Measurements from ENCODE around the gene CETN3. TPM values are rescaled to one million over a fixed set of nuclear protein-coding genes. Genes with fewer than 3 reads are reported as not detected.
A peak's percentile ranks its signal among the peaks of the same experiment; 100 is the strongest.

The CETN3 gene
- total RNA-seq, 3 donors from 2014 or later (not counting 1 experiment from before 2014, with no cell fraction given): 3.2 to 8.5 (median 4.0) TPM

DNA sequence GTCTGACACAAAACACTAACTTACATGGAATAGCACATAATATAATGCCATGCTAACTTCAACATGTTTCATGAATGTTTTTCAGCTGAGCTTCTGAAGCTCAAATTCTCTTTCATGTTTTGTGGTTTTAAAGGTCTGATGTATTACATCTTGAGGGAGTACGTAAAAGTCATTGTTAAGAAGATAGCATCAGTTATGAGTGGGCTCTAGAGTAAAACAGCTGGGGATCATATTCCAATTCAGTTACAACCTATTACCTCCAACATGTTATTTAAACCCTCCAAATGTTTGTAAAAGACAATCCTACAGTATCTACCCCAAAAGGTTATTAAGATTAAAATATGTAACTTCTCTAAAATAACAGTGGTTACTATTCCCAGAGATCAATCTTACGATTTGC lies 19.2 kb downstream of the CETN3 start:
- H3K9me3 Mint-ChIP-seq: no peaks in the 10 kb centered on the region
- intact Hi-C loops (cut with micrococcal nuclease): no loop called here
- H3K27ac Mint-ChIP-seq: no peak overlapping the region
- H3K36me3 Mint-ChIP-seq: no peaks in the 10 kb centered on the region
- TF ChIP-seq, protein P1, sequence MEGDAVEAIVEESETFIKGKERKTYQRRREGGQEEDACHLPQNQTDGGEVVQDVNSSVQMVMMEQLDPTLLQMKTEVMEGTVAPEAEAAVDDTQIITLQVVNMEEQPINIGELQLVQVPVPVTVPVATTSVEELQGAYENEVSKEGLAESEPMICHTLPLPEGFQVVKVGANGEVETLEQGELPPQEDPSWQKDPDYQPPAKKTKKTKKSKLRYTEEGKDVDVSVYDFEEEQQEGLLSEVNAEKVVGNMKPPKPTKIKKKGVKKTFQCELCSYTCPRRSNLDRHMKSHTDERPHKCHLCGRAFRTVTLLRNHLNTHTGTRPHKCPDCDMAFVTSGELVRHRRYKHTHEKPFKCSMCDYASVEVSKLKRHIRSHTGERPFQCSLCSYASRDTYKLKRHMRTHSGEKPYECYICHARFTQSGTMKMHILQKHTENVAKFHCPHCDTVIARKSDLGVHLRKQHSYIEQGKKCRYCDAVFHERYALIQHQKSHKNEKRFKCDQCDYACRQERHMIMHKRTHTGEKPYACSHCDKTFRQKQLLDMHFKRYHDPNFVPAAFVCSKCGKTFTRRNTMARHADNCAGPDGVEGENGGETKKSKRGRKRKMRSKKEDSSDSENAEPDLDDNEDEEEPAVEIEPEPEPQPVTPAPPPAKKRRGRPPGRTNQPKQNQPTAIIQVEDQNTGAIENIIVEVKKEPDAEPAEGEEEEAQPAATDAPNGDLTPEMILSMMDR (IDR thresholded peaks at IDR 0.05): no peak
- Histone ChIP-seq H3K4me3 (ENCODE audit: low read length) (no peak overlapping the region), H3K27ac (ENCODE audit: low read length) (no peak overlapping the region), H3K9me3 (ENCODE audit: control insufficient read depth, insufficient read depth, low read length) (no peaks in the 10 kb centered on the region), H3K27me3 (ENCODE audit: control insufficient read depth, insufficient read depth, low read length) (no peaks in the 10 kb centered on the region), H3K36me3 (ENCODE audit: control insufficient read depth, insufficient read depth, low read length) (no peaks in the 10 kb centered on the region), H3K4me1 (ENCODE audit: control insufficient read depth, insufficient read depth, low read length) (no peaks in the 10 kb centered on the region)
- H3K4me1 Mint-ChIP-seq: no peaks in the 10 kb centered on the region
- H3K27me3 Mint-ChIP-seq (ENCODE audit: low read depth in 2 of 2): no peaks in the 10 kb centered on the region
- H3K4me3 Mint-ChIP-seq: no peak overlapping the region
- no peak for DNase-seq
- WGBS (ENCODE audit: insufficient coverage): 100% methylated on average over 1 of the region's 2 CpGs
- ATAC-seq: no peak

DNA sequence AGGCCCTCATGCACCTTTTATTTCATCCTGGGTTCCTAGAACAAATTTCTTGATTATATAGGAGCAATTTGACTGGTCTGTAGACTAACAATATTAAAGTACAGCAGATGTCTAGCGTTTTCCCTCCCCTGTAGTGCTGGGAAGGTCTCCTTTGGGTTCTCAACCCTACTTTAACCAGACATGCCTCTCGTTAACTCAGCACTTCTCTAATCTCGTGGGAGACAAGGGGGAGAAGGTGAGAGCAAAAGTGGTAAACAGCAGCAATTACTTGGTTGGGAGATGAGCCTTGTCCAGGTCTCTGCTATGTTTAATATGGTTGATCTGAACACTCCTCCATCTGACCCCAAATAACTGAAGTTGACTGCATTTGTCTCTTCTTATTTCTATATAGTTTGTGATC lies 22.0 kb downstream of the CETN3 start:
- TF ChIP-seq, protein P1 (IDR thresholded peaks at IDR 0.05): no peak
- Histone ChIP-seq H3K27me3 (ENCODE audit: control insufficient read depth, insufficient read depth, low read length) (no peaks in the 10 kb centered on the region), H3K27ac (ENCODE audit: low read length) (no peak overlapping the region), H3K4me1 (ENCODE audit: control insufficient read depth, insufficient read depth, low read length) (no peaks in the 10 kb centered on the region), H3K4me3 (ENCODE audit: low read length) (no peak overlapping the region), H3K9me3 (ENCODE audit: control insufficient read depth, insufficient read depth, low read length) (no peaks in the 10 kb centered on the region), H3K36me3 (ENCODE audit: control insufficient read depth, insufficient read depth, low read length) (no peaks in the 10 kb centered on the region)
- DNase-seq: no peak
- no peak overlapping the region for H3K27ac Mint-ChIP-seq
- ATAC-seq: no peak
- no peaks in the 10 kb centered on the region for H3K36me3 Mint-ChIP-seq
- no peak overlapping the region for H3K4me3 Mint-ChIP-seq
- WGBS (ENCODE audit: insufficient coverage): 80% methylated on average over 1 of the region's 3 CpGs
- H3K27me3 Mint-ChIP-seq (ENCODE audit: low read depth in 2 of 2): peaks cover 0 to 11% of the 10 kb centered on the region in 2 donors
- intact Hi-C loops (cut with micrococcal nuclease): loop anchor here (2.0 kb wide), 1 partner anchor 1659 kb away; no protein-coding TSS in a partner anchor
- H3K4me1 Mint-ChIP-seq: no peaks in the 10 kb centered on the region
- H3K9me3 Mint-ChIP-seq: no peaks in the 10 kb centered on the region

DNA sequence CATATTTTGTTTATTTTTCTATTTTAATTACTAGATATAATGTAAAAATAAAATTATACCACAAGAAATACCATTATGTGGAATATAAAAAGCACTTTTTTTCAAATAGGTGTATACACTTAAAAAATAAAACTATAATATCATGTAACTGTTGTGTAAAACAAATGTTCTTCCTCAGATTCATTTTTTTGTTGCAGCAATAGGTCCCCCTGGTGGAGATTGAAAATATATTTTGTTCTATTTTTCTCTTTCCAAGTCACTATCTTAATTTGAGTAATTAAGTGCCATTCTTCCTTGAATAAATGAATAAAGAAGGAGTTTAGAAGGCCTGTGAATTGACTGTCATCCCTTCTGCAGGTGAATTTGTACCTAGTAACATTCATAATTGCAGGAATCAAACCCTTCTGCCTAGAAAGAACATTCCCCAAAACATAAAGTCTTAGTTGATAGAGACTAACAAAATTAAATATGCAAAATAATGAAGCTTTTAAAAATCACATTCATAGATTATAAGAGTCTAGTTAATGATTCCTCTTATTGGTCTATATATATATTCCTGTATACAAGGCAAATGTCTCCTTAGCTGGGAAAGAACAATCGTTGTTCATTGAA lies 23.4 kb downstream of the CETN3 start:
- WGBS (ENCODE audit: insufficient coverage): no CpG with 5 or more reads among the region's 1 CpG
- no peak overlapping the region for H3K27ac Mint-ChIP-seq
- Histone ChIP-seq H3K27me3 (ENCODE audit: control insufficient read depth, insufficient read depth, low read length) (no peaks in the 10 kb centered on the region), H3K4me3 (ENCODE audit: low read length) (no peak overlapping the region), H3K4me1 (ENCODE audit: control insufficient read depth, insufficient read depth, low read length) (no peaks in the 10 kb centered on the region), H3K27ac (ENCODE audit: low read length) (no peak overlapping the region), H3K36me3 (ENCODE audit: control insufficient read depth, insufficient read depth, low read length) (no peaks in the 10 kb centered on the region), H3K9me3 (ENCODE audit: control insufficient read depth, insufficient read depth, low read length) (no peaks in the 10 kb centered on the region)
- no peaks in the 10 kb centered on the region for H3K4me1 Mint-ChIP-seq
- H3K4me3 Mint-ChIP-seq: no peak overlapping the region
- H3K36me3 Mint-ChIP-seq: no peaks in the 10 kb centered on the region
- peaks cover 0 to 11% of the 10 kb centered on the region in 2 donors for H3K27me3 Mint-ChIP-seq (ENCODE audit: low read depth in 2 of 2)
- no peaks in the 10 kb centered on the region for H3K9me3 Mint-ChIP-seq
- DNase-seq: peak in 1 of 2 donors; percentile 18
- TF ChIP-seq, protein P1 (IDR thresholded peaks at IDR 0.05): peak; percentile 55
- intact Hi-C loops (cut with micrococcal nuclease): loop anchor here (2.0 kb wide), 1 partner anchor 1657 kb away; no protein-coding TSS in a partner anchor
- no peak for ATAC-seq

DNA sequence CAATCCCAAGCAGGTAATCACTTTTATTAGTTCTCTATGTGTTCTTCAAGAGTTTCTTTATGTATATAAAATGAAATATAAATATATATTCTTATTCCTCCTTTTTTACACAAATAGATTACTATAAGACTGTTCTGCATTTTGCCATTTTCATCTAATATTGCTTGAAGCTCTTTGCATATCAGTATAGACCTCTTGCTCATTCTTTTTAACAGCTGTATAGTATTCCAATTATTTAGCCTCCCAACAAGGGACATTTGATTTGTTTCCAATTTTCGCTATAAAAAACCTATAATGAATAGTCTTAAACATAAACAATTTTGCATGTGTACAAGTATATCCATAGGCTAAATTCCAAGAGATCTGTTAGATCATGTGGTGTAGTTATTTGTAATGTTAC lies 25.2 kb downstream of the CETN3 start:
- intact Hi-C loops (cut with micrococcal nuclease): no loop called here
- TF ChIP-seq, protein P1 (IDR thresholded peaks at IDR 0.05): no peak
- no peak for ATAC-seq

More for the DNA sequence above, 25.2 kb downstream of the CETN3 start:
- no CpG with 5 or more reads among the region's 1 CpG for WGBS (ENCODE audit: insufficient coverage)
- Histone ChIP-seq H3K4me3 (ENCODE audit: low read length) (no peak overlapping the region), H3K27ac (ENCODE audit: low read length) (no peak overlapping the region), H3K36me3 (ENCODE audit: control insufficient read depth, insufficient read depth, low read length) (no peaks in the 10 kb centered on the region), H3K4me1 (ENCODE audit: control insufficient read depth, insufficient read depth, low read length) (no peaks in the 10 kb centered on the region), H3K27me3 (ENCODE audit: control insufficient read depth, insufficient read depth, low read length) (no peaks in the 10 kb centered on the region), H3K9me3 (ENCODE audit: control insufficient read depth, insufficient read depth, low read length) (no peaks in the 10 kb centered on the region)
- no peak overlapping the region for H3K27ac Mint-ChIP-seq
- H3K9me3 Mint-ChIP-seq: no peaks in the 10 kb centered on the region
- peaks cover 0 to 16% of the 10 kb centered on the region in 2 donors for H3K27me3 Mint-ChIP-seq (ENCODE audit: low read depth in 2 of 2)
- H3K4me1 Mint-ChIP-seq: no peaks in the 10 kb centered on the region
- no peak overlapping the region for H3K4me3 Mint-ChIP-seq
- no peaks in the 10 kb centered on the region for H3K36me3 Mint-ChIP-seq
- DNase-seq: no peak
